GF-D8 (cell line): Measurements from ENCODE around the gene DCP1B.

Experiments
- DNase-seq: peaks from one replicate; lab custom pipeline; 2025; lab: John Stamatoyannopoulos, UW

Gene DCP1B

DNA sequence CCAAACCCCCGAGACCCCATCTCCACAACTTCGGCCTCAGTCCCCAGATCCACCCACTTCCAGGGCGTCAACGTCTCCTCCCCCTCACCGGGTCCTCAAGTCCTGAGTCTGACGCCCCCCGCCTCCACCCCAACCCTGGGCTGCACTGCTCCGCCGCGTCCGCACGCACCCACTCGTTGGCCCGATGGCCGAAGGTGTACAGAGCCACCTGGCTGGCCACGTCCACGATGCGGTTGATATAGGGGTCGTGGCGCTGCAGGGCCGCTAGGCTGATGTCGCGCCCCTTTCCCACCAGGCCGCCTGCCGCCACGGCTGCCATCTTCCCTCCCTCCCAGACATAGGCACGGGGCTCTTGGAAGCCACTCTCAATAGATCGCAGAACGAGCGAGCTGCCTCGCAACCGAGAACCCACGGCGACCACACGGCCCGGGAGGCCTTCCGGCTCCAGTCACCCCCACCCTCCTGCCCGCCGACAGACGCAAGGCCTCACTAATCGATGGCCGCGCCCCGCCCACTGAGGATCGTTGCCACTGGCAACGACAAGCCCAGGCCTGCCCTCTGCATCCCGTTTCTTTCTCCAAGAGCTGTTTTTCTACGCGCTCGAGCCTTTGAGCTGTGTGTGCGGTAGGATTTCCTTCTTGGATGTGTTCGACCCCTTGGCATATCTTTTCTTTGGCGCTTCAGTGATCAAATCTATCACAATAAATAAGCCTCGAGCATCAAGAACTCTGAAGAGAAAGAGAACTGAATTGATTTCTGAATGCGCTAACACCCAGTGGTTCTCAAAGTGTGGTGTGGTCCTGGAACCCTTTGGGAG lies at the start of gene DCP1B:
Gene DCP1B, minus strand, starts transcription at position 345 of the 817 bp plus-strand sequence. Its CDS starts 26 bp downstream, at position 319.
- DNase-seq: peak; percentile 89

DNA sequence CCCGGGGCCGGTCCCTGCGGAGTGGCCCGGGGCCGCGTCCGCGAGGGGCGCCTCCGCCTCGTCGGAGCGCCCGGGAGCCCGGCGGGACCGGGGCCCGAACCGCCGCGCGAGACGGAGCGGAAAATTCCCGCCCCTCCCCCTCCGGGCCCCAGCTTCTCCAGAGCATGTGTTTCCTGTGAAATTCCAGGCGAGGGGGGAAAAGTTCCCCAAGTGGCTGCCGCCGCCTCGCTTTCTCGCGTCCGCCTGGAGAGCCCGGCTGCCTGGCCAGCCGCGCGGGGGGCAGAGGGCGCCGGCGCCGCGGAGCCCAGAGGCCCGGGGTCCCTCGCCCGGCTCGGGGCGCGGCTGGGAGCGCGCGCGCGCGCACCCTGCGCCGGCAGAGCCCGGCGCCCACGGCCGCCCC lies 49.4 kb upstream of the DCP1B start:
- no peak for DNase-seq

DNA sequence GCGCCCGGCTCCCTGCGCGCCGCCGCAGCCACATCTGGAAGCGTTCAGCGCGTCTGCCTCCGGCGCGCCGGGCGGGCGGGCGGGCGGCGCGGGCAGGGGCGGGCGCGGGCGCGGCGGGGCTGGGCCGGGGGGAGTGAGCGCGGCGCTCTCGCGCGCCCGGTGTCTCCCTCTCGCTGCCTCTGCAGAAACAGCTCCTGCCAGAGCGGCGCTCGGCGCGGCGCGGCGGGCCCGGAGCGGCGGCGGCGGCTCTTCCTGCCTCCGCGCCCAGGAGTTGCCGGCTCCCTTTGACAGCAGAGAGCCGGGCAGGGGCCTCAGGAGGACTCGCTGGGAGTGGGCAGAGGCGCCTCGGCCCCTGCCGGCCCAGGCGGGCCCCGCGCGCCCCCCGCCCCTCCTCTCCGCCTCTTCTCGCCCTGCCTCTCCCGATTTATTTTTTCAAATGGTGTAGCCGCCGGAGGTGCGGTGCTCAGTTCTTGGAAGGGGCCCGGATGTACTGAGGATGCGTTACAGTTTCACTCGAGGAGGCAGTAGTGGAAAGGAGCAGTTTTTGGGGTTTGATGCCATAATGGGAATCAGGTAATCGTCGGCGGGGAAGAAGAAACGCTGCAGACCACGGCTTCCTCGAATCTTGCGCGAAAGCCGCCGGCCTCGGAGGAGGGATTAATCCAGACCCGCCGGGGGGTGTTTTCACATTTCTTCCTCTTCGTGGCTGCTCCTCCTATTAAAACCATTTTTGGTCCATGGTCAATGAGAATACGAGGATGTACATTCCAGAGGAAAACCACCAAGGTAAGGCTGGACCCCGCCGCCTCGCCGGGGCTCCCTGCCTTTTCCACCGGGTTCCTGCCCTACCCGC lies 48.8 kb upstream of the DCP1B start, which contains the start of gene CACNA1C:
Gene CACNA1C, plus strand, starts transcription at position 162 of the 853 bp plus-strand sequence. Its CDS starts 576 bp downstream, at position 738.
- DNase-seq: no peak

DNA sequence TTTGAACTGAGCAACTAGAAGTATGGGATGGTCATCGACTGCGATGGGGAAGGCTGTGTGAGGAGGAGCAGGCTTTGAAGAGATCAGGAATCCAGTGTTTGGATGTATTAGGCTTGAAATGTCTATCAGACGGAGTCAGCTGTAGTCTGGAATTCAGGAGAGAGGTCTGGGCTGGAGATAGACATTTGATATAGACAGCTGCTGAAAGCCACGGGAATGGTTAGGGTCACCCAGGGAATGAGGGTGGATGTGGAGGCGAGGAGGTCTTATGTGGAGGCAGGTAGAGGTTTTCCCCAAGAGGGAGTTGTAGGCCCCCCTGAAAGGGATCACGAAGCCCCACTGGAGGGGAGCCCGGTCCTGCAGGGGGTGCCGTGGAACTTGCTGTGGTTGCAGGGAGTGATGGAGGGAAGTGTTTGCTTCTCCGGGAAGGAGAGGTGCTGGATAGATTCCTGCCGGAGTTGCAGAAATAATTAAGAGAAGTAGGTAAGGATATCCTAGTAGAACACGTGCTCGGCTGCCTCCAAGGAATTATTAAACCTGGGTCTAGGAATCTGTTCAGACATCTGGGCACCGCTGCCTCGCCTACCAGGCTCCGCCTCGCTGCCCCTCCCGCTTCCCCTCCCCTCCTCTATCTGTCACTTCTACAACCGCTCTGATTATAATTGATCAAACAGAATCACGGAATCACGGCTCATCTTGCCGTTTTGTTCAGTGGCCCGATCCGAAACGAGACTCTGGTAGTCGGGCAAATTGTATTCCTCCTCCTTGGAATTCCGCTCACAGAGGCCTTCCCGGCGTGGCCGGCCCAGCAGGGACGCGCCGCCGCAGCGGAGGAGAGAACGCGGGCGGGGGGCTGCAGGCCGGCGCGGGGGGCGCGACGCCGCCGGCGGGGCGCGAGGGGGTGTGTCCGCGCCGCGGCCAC lies 47.7 kb upstream of the DCP1B start:
- DNase-seq: no peak

DNA sequence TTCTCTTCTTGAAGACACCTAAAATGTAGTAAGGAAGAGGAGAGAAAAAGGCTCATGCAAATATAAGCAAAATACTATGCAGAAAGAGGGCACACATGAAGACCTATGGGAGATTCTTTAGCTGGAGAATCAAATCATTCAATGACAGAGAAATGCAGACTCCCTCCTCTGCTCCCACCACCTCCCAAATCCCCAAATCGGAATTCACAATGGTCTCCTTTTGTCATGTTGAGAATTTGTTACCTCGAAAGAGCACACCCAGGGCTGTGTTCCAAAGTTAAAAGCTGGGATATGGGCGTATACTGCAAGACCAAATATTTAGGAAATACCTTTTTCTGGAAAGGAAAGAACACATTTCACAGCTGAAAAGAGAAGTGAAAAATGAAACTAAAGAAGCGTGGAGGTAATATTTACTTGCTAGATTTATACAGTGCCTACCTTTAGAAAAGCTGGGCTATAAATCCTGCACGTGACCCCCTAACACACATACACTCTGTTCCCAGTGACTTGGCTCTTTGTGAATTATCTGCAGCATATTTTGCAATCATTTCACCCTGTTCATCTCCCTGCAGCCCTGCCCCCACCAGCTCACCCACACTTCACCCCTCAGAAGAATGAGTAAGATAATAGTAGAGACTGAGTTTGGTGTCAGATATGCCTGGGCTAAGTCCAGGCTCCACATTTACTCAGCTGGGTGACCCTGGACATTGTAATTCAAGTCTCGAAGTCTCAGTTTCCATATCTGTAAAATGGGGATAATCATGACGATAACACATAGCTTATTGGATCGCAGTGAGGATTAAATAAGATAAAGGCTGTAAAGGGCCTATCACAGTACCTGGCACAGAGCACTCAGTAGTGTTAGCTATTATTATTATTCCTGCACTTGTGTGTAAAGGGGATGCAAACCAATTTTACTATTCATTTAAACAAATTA lies 45.6 kb upstream of the DCP1B start:
- DNase-seq: no peak

DNA sequence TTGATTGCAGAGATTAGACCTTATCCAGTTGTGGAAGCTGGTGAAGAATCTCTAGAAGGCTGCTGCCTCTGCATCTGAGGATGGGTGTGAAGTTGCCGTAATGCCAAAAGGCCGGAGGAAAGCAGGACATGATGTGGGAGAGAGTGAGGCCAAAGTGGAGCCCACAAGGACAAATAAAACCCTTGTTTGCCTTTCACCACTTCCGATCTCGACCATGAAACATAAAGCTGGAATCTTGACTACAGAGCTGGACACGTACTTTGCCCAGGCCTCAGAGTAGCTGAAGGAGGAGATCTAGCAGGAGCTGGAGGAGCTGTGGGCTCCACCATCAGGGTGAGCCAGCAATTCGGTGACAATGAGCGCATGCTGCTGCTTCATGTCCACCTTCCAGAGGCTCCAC lies 43.5 kb upstream of the DCP1B start:
- no peak for DNase-seq

DNA sequence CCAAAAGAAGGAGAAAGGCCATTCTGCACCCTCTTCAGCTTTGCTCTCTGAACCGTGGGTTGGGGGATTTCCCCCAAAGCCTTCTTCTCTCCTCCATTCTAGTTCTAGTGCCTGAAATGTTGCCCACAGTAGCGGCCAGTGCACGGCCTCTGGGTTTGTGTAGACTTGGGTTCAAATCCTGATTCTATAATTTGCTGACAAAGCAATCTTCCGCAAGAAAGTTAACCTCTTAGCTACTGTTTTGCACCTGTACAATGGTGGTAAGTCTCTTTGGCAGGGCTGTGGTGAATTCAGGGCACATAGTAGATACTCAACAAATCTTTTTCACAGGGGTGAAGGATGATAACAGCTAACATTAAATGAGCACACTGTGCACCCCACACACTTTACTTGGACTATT lies 42.7 kb upstream of the DCP1B start:
- DNase-seq: no peak

DNA sequence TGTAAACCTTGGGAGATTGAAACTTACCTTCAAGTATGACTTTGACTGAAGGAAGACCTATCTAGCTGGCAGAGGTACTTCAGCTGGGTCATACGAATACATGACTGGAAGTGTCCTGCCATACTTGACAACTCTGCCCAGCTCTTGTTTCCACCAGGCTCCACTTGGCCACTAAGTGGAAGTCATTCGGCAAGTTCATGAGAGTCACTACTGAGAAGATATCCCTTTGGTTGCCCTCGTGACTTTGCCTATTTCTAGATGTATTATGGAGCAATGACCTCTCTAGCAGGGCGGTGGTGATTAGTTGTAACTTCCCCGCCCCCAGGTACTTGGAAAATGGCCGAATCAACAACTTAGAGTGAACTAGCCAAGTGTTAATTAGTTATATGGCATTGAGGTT lies 39.9 kb upstream of the DCP1B start:
- DNase-seq: no peak

DNA sequence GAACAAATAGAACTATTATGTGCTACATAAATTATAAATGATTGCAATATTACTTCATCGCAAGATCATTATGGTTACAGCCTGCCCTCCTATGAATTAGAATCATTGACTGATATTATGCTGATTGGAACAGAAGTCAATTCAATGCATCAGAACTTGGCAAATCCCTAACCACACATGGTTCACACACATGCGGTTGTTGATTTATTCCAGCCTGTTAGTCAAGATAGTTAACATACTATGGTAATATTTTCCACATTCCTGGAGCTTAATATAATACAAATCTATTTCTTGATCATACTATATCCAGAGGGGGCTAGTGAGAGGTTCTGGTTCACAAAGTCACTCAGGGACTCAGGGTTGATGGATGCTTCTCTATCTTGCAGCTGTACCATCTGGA lies 38.8 kb upstream of the DCP1B start:
- no peak for DNase-seq

DNA sequence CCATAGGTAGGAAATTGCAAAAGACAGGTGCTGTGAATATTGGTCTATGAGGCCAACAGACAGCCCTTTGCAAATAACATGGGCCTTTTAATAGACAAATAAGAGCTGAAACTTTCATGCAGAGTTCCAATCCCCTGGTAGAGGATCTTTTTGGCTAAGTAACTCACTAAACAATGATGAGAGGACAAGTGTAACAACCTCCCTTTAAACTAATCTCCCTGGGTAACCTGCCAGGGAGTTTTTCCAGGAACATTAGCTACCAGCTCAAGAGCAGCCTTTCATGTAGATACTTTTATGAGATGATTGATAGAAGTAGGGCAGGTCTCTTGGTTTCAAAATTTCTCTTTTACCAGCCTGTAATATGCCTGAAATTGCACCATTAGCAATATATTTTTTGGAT lies 34.8 kb upstream of the DCP1B start:
- no peak for DNase-seq

DNA sequence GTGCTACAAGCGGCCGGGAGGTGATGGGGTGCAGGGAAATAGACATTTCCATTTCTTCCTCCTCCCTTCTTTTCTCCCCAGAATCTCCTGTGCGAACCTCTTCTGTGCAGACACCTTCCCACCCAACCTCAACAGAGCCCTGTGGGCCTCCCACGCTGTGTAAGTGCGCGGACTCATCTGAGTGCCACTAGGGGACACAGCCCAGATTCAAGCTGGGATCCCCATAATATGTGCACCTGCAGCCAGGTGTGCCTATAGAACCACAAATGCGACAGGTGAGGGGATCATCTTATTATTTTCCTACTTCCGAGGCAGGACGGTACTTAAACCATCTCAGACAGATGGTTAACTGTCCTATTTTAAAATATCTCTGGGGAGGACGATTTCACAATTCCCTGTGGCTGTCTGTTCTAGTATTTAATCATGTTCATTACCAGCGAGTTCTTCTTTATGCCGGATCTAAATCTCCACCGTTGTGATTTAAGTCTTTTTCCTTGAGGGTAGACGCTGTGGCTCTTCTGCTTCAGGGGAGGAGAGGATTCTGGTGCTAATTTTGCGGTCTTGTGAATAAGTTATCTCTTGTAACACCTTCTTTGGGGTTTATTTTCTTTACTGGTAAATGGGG lies 31.3 kb upstream of the DCP1B start:
- no peak for DNase-seq

DNA sequence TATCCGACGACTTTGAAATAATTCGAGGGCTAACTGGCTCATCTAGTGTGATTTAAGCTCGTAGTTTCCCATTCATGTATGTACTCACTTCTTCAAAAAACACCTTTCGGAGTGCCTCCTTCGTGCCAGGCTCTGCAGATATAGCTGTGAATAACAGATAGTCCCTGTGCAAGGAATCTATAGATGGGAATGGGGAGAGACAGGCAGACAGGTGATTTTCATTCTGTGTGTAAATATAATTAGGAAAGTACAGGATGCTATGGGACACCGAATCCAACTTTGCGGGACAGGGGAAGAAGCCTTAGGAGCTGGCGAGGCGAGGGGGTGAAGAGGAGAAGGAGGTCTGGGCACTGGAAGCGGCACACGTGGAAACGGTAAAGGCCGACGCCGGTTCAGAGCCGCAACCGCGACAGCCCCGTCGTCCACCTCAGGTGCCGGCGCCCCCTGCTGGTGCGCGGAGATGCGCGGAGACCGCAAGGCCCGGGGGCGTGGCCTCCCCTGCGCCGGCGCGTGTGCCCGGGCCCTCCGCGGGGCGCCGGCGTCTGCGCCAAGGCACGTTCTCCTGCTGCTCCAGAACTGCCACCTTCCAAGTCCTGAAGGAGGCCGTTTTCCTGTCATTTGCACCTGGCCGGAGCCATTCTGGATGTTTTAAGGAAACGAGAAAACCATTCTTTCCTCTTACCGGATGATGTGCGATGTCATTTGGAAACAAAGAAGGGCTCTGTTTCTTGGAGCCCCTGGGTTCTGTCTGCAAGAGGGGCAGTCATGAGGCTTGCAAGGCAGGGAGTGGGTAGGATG lies 30.6 kb upstream of the DCP1B start:
- peak; percentile 30 for DNase-seq

DNA sequence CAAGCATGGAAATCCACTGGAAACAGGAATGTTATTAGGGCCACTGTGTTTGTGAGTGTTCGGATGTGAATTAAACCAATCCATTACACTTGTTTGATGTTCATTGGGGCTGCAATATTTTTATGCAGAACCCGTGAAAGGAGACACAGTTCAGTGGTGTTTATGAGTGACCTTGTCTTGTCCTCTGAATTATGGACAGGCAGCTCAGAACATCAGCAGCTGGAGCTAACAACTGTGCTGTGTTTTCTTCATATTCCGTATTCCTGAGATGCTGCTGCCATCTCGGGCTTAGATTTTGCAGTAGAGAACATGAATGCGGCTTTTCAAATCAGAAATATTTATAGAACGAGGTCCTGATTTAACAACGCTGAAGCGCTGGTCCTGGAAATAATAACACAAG lies 28.2 kb upstream of the DCP1B start:
- DNase-seq: no peak

DNA sequence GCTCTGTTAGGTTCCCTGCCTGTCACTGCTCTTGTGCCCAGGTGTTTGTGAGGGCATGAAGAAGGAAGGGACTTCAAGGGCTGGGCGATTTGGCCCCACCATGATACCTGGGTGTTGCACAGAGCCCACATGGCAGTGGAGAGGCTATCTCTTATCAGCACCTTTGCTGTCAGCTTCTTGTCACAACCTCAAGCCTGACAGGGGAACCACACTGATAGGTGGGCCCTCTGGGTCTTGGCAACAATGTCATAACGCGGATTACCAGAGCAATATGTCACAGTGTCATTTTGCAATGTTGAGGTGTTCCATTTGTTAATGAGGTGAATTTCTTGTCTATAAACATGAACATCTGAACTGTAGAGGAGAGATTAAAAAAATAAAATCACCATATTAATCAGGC lies 25.6 kb upstream of the DCP1B start:
- DNase-seq: no peak

DNA sequence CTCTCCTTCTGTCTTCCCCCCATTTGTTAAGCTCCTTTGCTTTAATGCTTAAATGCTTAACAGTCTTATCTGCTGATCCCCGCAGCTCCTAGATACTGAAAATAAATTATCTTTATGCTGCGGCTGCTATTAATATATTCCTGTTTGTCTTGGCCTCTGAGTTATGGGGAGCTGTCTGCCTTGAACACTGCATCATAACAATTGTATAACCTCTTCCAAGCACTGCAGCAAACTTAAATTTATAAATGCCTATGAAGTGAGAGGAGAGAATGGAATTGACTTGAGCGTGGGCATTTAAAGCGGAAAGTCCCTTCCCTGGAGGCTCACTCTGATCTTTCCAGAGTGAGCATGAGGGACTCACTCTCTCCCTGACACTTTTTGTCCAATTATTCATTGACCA lies 23.1 kb upstream of the DCP1B start:
- no peak for DNase-seq

DNA sequence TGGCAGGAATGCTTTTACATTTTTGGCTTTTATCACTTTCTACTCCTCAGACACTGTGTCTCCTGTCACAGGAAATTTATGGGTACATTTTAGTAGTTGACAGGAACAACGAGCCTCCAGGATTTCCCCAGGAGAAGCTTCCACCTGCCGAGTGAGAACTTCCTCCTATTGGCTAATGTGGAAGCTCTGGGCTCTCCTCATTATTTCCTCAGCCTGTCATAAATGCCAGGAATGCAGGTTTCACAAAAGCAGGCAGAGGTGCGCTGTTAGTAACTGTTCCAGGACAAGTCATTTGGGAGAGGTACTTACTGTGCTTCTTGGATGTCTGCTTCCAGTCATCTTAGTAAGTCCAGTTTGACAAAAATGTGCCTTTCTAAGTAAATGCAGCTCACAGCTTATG lies 19.1 kb upstream of the DCP1B start:
- no peak for DNase-seq

DNA sequence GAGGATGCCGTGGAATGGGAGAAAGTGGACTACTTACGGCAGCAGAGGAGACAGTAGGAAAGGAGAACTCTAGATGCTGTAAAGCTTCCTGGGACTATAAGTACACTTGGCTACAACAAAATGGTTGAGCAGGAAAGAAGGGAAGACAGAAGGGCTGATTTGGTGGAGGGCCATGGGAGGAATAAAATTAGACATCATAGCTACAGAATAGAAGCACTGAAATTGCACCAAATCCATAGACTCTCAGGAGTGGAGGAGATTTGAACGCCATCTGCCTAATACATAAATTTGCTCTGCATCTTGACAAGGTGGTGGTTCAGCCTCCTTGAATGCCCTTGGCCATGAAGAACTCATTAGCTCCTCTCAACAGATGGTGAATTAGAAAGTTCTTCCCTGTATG lies 16.3 kb upstream of the DCP1B start:
- no peak for DNase-seq

DNA sequence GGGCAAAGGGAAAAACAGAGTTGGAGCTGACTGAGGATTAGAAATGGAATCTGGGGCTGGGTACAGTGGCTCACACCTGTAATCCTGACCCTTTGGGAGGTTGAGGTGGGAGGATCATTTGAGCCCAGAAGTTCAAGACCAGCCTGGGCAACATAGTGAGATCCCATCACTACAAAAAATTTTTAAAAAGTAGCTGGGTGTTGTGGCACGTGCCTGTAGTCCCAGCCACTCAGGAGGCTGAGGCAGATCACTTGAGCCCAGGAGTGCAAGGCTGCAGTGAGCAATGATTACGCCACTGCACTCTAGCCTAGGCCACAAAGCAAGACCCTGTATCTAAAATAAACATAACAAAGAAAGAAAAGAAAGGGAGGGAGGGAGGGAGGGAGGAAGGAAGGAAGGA lies 14.9 kb upstream of the DCP1B start:
- DNase-seq: no peak

DNA sequence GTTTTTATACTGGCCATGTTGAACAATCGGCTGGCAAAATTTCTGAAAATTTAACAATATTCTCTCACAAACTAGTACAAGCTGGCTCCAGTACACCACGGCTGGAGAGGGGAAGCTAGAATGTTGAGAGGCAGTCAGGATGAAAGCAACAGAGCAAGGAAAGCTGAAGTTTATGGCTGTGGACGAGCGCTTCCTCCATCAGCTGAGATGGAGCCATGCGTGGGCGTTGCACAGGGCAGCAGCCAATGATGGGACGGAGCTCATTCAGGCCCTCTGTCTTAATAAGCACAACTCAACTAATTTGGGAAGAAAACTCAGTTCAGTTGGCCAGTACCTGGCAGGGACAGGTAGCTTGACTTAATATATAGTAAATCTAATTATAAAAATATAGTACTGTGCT lies 14.1 kb upstream of the DCP1B start:
- DNase-seq: no peak
